Erythroblast (primary cell): ENCODE data around the gene COL24A1.

Source experiments
- DNase-seq, 2 experiments: peaks; one replicate each; lab custom pipeline; 2025; lab: John Stamatoyannopoulos, UW
- GATA1 ChIP-seq: IDR thresholded peaks from 2 replicates; pipeline ENCODE4 v1.6.1; 2011; ENCODE audit warnings: low read depth, mild to moderate bottlenecking, control low read depth, low read length, moderate library complexity
- POLR2A ChIP-seq: IDR thresholded peaks from 2 replicates; pipeline ENCODE4 v1.6.1; 2011; ENCODE audit warnings: mild to moderate bottlenecking, low read length

COL24A1 gene

GRCh38 chr1:86035101-86035500 is 121.5 kb downstream of the COL24A1 start:
- TF ChIP-seq GATA1, result no peak
- TF ChIP-seq POLR2A, result no peak
- no peak for DNase-seq

DNA sequence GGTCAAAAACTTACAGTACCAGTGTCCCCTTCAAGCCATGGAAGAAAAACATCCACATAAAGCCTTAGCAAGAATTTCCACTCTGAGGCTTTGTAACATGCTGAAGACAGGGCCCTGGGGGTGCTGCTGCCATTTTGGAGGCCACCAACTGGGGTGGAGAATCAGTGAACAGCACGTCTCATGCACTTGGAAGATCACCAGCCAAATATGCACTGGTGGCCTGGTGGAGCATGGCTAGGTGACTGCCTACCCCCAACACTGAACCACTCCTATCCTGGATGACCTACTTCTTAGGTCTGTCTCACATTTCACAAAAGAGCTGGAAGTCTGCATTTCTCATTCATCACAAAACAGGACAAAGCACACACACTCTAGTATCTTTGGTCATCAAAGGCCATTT is 126.4 kb downstream of the COL24A1 start:
- no peak for TF ChIP-seq POLR2A
- no peak for TF ChIP-seq GATA1

GRCh38 chr1:86018283-86018923 is 138.2 kb downstream of the COL24A1 start:
- TF ChIP-seq POLR2A, result no peak
- no peak for TF ChIP-seq GATA1
- DNase-seq, result peak; percentile 10 to 42

More for the DNA sequence above, 126.4 kb downstream of the COL24A1 start:
- no peak for DNase-seq

GRCh38 chr1:86016076-86016759 is 140.4 kb downstream of the COL24A1 start:
- TF ChIP-seq GATA1 (no peak), POLR2A (no peak)
- DNase-seq, result no peak

GRCh38 chr1:86015375-86015774 is 141.2 kb downstream of the COL24A1 start:
- DNase-seq, result no peak
- TF ChIP-seq GATA1, result no peak
- no peak for TF ChIP-seq POLR2A

DNA sequence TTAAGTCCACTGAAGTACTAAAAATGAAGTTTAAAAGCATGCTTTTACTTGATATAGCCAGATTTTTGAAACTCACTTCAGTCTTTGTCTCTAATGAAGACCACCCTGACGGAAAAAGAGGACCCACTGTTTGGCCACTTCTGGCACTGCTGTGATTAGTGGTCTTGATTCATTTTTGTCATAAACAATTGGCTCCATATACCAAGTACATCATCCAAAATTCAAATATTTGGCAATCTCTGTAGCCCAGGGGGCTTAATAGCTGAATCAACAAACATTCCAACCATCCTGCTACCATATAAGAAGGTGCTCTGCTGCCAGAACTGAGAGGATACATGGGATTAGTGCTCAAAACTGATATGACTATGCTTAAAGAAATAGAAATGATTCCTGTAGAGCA is 156.0 kb downstream of the COL24A1 start:
- TF ChIP-seq GATA1 (no peak), POLR2A (no peak)
- no peak for DNase-seq

DNA sequence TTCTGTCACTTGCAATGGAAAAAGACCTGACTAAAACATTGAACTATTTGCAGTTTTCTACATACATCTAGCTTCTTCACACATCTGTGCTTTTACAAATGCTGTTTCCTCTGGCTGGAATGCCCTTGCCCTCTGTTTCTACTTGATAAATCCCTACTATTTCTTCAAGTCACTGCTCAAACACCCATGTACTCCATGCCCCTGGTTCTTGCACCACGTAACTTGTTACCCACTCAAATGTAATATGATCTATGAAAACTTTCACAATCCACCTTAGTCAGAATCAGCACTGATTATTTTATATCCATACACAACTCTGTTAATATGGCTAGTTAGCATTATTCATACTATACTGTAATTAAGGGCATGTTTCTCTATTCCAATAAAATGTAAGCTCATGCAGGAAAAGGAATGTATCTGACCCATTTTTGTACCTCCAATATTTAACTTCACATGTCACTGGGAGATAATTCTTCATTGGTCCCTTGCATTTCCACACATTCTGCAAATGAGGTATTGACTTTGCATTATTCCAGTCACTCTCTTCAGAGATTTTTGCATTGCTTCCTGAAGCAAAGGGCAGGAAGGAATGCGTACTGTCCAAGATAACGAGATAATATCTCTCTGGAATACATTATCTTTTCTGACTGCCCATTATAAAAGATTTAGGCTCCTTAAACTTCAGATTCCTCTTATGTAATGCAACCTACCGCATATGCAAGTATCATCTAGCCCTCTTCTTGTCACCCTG is 158.3 kb downstream of the COL24A1 start:
- TF ChIP-seq GATA1 (no peak), POLR2A (no peak)
- DNase-seq, result no peak

DNA sequence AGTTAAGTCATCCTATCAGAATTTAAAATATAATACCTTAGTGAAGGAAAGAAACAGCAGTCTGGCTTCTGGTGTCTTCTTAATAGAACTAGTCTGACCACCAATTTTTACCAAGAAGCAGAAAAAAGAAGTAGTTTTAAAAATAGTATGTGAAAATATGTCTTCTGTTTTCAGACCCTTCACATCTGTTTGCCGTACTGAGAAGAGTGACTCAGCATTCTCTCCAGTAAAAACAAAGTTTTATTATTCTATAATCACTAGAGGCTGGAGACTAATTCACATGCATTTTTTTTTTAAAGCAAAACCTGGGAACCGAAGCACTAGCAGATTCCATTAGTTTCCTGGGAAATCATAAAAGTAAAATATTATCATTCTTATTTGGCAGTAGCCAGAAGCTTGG is 163.8 kb downstream of the COL24A1 start:
- no peak for TF ChIP-seq POLR2A
- TF ChIP-seq GATA1, result no peak
- DNase-seq, result no peak

GRCh38 chr1:85991261-85991660 is 165.3 kb downstream of the COL24A1 start:
- no peak for DNase-seq
- TF ChIP-seq GATA1, result no peak
- no peak for TF ChIP-seq POLR2A

DNA sequence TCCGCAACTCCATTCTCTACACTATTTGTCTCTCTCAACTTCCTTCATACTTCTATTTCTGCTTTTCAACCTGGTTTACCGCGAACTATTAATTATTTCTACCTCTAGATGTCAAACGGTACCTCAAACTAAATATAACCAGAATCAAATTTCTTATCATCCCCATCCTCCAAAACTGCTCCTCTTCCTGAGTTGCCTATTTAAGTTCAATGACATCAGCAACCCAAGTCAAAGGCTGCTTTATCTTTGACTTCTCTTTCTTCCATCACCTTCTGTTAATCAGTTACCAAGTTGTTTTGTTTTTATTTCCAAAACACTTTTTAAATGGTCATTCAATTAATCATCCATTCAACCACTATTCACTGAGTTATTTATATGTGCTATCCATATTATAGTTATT is 171.9 kb downstream of the COL24A1 start:
- DNase-seq, result no peak
- TF ChIP-seq POLR2A (no peak), GATA1 (no peak)

GRCh38 chr1:85983316-85983715 is 173.3 kb downstream of the COL24A1 start:
- TF ChIP-seq GATA1, result no peak
- no peak for TF ChIP-seq POLR2A
- no peak for DNase-seq

- TF ChIP-seq GATA1 (no peak), POLR2A (no peak)
- no peak for DNase-seq
These were observed 179.9 kb downstream of the COL24A1 start for GRCh38 chr1:85976516-85977205.

- TF ChIP-seq POLR2A, result no peak
- no peak for TF ChIP-seq GATA1
- no peak for DNase-seq
These were observed 180.6 kb downstream of the COL24A1 start for GRCh38 chr1:85975912-85976371.
